ENCODE measurements around the gene PTTG1IP2.

Gene PTTG1IP2

DNA sequence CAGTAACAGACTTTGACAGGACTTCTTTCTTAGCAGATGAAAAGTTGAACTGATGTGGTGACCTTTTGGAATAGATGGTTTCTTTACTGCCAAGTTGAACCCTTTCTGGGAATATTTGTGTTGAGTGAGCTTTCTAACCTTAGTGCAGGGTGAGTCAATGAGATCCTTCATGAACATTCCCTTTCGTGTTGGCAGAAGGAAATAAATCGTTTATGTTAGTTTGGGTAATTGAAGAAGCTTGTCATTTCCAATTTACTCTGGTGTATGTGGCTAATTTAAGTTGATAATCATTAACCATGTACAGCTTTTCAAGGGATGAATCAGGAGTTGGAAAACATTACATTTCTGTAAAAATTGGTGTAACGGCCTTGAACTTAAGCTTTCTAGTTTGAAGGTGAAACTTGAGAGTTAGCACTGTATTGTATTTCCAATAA lies 43.4 kb downstream of the PTTG1IP2 start:
- Histone ChIP-seq H3K27ac (ENCODE audit: insufficient read depth, low read depth, low read length, poor library complexity, severe bottlenecking) (no peak overlapping the region), H3K4me3 (ENCODE audit: insufficient read depth, low read depth, low read length) (no peak overlapping the region), H3K27me3 (ENCODE audit: control insufficient read depth, insufficient read depth, low read length, poor library complexity, severe bottlenecking) (no peaks in the 10 kb centered on the region), H3K4me1 (ENCODE audit: control insufficient read depth, insufficient read depth, low read length) (no peaks in the 10 kb centered on the region), H3K9me3 (ENCODE audit: control insufficient read depth, low read length) (no peaks in the 10 kb centered on the region), H3K36me3 (ENCODE audit: control insufficient read depth, insufficient read depth, low read length) (no peaks in the 10 kb centered on the region)
- 96% methylated on average over 3 of the region's 3 CpGs for WGBS, 2 experiments

DNA sequence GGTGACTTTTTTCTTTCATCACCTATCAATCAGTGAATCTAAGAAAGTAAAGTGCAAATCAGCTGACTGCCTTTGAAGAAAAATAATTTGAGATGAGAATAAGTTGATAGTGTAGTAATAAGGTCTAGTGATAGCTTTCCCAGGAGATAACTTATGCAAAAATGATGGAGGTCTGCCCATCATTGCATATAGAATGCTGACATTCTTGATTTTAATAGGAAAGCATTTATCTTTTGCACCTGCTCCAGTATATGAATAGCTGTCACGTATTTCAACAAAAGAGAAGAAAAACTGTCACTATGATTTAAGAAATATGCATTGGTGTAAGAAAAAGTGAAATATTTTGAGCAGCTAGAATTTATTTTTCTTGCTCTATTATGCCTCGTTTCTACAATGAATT lies 46.8 kb downstream of the PTTG1IP2 start:
- no peaks in the 10 kb centered on the region for H3K27me3 ChIP-seq (ENCODE audit: control insufficient read depth, insufficient read depth, low read length, poor library complexity, severe bottlenecking)
- 95 to 100% methylated on average over 2 of the region's 2 CpGs for WGBS, 2 experiments
- no peak overlapping the region for H3K27ac ChIP-seq (ENCODE audit: insufficient read depth, low read depth, low read length, poor library complexity, severe bottlenecking)
- no peak overlapping the region for H3K4me3 ChIP-seq (ENCODE audit: insufficient read depth, low read depth, low read length)
- H3K9me3 ChIP-seq (ENCODE audit: control insufficient read depth, low read length) = no peaks in the 10 kb centered on the region
- H3K36me3 ChIP-seq (ENCODE audit: control insufficient read depth, insufficient read depth, low read length) = no peaks in the 10 kb centered on the region
- no peaks in the 10 kb centered on the region for H3K4me1 ChIP-seq (ENCODE audit: control insufficient read depth, insufficient read depth, low read length)

DNA sequence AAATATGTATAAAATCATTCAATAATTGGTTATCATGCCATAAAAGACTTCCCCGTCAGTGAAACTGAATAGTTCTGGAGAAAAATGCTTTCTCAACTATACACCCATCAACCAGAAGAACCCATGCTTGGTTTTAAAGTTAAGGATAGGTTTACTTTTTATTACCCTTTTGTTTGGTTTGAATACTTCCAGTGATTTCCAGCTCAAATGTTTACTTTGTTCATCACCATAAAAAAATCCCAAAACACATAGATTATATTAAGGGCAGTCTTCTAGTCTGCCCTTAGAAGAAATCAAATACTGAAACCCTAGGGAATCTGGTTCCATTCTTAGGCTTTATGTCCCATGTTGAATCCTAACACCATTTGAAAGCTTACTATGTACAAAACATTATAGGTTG lies 49.2 kb downstream of the PTTG1IP2 start:
- Histone ChIP-seq H3K27me3 (ENCODE audit: control insufficient read depth, insufficient read depth, low read length, poor library complexity, severe bottlenecking) (no peaks in the 10 kb centered on the region), H3K27ac (ENCODE audit: insufficient read depth, low read depth, low read length, poor library complexity, severe bottlenecking) (no peak overlapping the region), H3K9me3 (ENCODE audit: control insufficient read depth, low read length) (no peaks in the 10 kb centered on the region), H3K36me3 (ENCODE audit: control insufficient read depth, insufficient read depth, low read length) (no peaks in the 10 kb centered on the region), H3K4me1 (ENCODE audit: control insufficient read depth, insufficient read depth, low read length) (no peaks in the 10 kb centered on the region), H3K4me3 (ENCODE audit: insufficient read depth, low read depth, low read length) (no peak overlapping the region)
- WGBS, 2 experiments = no CpG with 5 or more reads among the region's 1 CpG

DNA sequence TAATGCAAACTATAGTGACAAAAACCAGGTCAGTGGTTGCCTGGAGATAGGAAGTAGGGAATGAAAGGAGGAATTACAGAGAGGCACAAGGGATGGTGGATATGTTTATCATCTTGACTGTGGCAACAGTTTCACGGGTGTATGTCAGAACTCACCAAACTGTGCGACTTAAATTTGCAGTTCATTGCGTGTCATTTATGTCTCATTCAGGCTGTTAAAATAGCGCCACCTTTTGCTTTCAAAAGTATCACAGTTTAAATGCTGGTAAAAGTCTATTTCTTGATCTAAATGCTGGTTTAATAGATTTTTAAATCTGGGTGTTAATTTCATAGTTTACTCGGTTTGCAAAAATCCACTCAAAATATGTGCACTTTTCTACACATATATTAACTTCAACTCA lies 51.0 kb downstream of the PTTG1IP2 start:
- Histone ChIP-seq H3K9me3 (ENCODE audit: control insufficient read depth, low read length) (no peaks in the 10 kb centered on the region), H3K36me3 (ENCODE audit: control insufficient read depth, insufficient read depth, low read length) (no peaks in the 10 kb centered on the region), H3K27me3 (ENCODE audit: control insufficient read depth, insufficient read depth, low read length, poor library complexity, severe bottlenecking) (no peaks in the 10 kb centered on the region), H3K4me3 (ENCODE audit: insufficient read depth, low read depth, low read length) (no peak overlapping the region), H3K27ac (ENCODE audit: insufficient read depth, low read depth, low read length, poor library complexity, severe bottlenecking) (no peak overlapping the region), H3K4me1 (ENCODE audit: control insufficient read depth, insufficient read depth, low read length) (no peaks in the 10 kb centered on the region)
- WGBS, 2 experiments = 54 to 55% methylated on average over 5 of the region's 5 CpGs

DNA sequence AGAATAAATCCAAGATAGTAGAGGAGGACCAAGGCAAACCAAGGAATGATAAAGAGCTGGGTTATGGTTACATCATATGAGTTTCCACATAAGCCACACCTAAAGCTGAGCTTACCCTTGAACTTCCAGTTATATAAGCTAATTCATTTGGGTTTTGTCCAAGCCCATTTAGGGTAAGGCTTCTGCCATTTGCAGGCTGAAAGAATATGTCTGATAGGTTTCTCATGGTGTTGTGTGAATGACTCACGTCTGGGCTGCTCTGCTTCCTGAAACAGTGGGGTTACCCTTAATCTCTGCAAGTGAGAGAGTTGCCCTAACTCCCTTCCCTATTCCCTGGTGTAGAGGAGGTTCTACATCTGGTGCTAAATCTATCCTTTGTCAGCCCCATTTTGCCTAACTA lies 60.8 kb downstream of the PTTG1IP2 start:
- 77 to 100% methylated on average over 1 of the region's 1 CpG for WGBS, 2 experiments
- no peaks in the 10 kb centered on the region for H3K9me3 ChIP-seq (ENCODE audit: control insufficient read depth, low read length)
- no peaks in the 10 kb centered on the region for H3K4me1 ChIP-seq (ENCODE audit: control insufficient read depth, insufficient read depth, low read length)
- no peak overlapping the region for H3K4me3 ChIP-seq (ENCODE audit: insufficient read depth, low read depth, low read length)
- H3K27ac ChIP-seq (ENCODE audit: insufficient read depth, low read depth, low read length, poor library complexity, severe bottlenecking) = no peak overlapping the region
- H3K27me3 ChIP-seq (ENCODE audit: control insufficient read depth, insufficient read depth, low read length, poor library complexity, severe bottlenecking) = no peaks in the 10 kb centered on the region
- H3K36me3 ChIP-seq (ENCODE audit: control insufficient read depth, insufficient read depth, low read length) = no peaks in the 10 kb centered on the region

DNA sequence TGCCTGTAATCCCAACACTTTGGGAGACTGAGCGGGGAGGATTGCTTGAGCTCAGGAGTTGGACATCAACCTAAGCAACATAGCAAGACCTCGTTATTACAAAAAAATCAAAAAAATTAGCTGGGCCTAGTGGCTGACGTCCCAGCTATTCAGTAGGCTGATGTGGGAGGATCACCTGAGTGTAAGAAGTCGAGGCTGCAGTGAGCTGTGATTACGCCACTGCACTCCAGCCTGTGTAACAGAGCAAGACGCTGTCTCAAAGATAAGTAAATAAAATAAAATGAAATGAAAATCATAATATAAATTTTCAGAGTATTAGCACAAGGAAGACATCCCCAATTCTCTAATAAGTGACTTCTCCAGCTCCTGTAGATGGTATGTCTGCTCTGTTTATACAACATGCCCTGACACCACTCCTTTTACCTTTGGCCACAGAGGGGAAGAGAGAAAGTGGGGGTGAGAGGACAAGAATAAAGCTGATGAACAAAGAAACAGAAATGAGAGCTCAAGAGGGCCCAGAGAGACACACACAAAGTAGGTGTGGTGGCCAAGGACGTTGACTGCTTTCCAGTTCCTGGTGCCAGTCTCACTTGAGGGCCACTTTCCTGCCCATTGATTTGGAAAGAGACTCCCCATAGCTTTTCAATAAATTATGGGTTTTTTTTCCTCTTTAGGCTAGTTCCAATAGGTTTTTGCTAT lies 62.9 kb downstream of the PTTG1IP2 start:
- Histone ChIP-seq H3K27me3 (ENCODE audit: control insufficient read depth, insufficient read depth, low read length, poor library complexity, severe bottlenecking) (no peaks in the 10 kb centered on the region), H3K9me3 (ENCODE audit: control insufficient read depth, low read length) (no peaks in the 10 kb centered on the region), H3K27ac (ENCODE audit: insufficient read depth, low read depth, low read length, poor library complexity, severe bottlenecking) (no peak overlapping the region), H3K4me1 (ENCODE audit: control insufficient read depth, insufficient read depth, low read length) (no peaks in the 10 kb centered on the region), H3K36me3 (ENCODE audit: control insufficient read depth, insufficient read depth, low read length) (no peaks in the 10 kb centered on the region), H3K4me3 (ENCODE audit: insufficient read depth, low read depth, low read length) (no peak overlapping the region)
- WGBS, 2 experiments = 85% methylated on average over 6 of the region's 7 CpGs

DNA sequence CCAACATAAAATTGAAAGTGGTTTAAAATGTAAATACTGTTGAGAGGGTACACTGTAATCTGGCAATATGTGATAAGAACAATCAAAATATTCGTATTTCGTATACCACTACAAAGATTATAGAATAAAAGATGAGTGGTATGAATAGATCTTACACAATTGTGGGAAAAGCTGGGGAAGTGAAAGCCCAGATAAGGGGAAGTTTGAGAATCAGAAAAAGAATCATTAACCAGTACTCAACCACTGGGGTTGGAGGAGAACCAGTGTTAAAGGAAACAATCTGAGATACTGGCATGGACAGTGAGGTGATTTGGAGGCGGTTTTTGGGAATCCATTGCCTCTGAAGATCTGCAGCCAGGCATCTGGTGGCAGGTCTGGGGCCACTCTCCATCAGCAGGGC lies 67.0 kb downstream of the PTTG1IP2 start:
- Histone ChIP-seq H3K27ac (ENCODE audit: insufficient read depth, low read depth, low read length, poor library complexity, severe bottlenecking) (no peak overlapping the region), H3K4me3 (ENCODE audit: insufficient read depth, low read depth, low read length) (no peak overlapping the region), H3K4me1 (ENCODE audit: control insufficient read depth, insufficient read depth, low read length) (no peaks in the 10 kb centered on the region), H3K36me3 (ENCODE audit: control insufficient read depth, insufficient read depth, low read length) (no peaks in the 10 kb centered on the region), H3K27me3 (ENCODE audit: control insufficient read depth, insufficient read depth, low read length, poor library complexity, severe bottlenecking) (no peaks in the 10 kb centered on the region), H3K9me3 (ENCODE audit: control insufficient read depth, low read length) (no peaks in the 10 kb centered on the region)
- 96 to 100% methylated on average over 1 of the region's 3 CpGs for WGBS, 2 experiments

DNA sequence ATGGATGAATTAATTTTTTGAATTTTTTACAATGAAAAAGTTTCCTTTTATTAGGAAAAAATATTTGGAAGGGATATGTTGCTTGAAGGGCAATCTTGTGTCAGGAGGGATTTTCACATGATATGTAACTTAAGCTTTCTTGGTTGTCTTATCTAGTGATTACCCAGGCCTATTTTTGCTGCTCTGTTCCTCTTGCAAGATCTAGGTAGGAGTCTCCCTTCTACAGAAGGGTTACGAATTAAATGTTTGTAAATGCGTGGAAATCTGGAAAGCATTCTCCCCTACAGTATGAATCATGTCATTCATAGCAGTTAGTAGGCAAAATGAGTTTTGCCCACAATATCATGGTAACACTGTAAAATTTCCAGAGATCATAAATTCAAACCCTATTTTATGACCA lies 69.0 kb downstream of the PTTG1IP2 start:
- Histone ChIP-seq H3K36me3 (ENCODE audit: control insufficient read depth, insufficient read depth, low read length) (no peaks in the 10 kb centered on the region), H3K4me1 (ENCODE audit: control insufficient read depth, insufficient read depth, low read length) (no peaks in the 10 kb centered on the region), H3K27ac (ENCODE audit: insufficient read depth, low read depth, low read length, poor library complexity, severe bottlenecking) (no peak overlapping the region), H3K27me3 (ENCODE audit: control insufficient read depth, insufficient read depth, low read length, poor library complexity, severe bottlenecking) (no peaks in the 10 kb centered on the region), H3K4me3 (ENCODE audit: insufficient read depth, low read depth, low read length) (no peak overlapping the region), H3K9me3 (ENCODE audit: control insufficient read depth, low read length) (no peaks in the 10 kb centered on the region)
- WGBS, 2 experiments = 100% methylated on average over 1 to 2 of the region's 2 CpGs

DNA sequence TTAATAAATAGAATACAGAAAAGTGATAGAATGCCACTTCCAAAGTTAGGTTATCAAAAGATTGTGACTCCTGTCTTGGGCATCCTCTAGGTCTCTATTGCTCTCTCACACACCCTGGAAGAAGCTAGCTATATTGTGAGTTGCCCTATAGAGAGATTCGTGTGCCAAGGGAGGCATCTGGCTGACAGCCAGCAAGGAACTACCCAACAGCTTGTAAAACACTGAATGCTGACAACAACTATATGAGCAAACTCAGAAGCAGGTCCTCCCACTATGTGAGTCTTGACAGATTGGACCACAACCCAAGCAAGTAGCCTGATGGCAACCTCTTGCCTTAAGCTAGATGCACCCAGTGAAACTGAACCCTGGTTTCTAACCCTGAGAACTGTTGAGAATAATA lies 71.0 kb downstream of the PTTG1IP2 start:
- no peaks in the 10 kb centered on the region for H3K36me3 ChIP-seq (ENCODE audit: control insufficient read depth, insufficient read depth, low read length)
- no peak overlapping the region for H3K27ac ChIP-seq (ENCODE audit: insufficient read depth, low read depth, low read length, poor library complexity, severe bottlenecking)
- H3K4me1 ChIP-seq (ENCODE audit: control insufficient read depth, insufficient read depth, low read length) = no peaks in the 10 kb centered on the region
- H3K4me3 ChIP-seq (ENCODE audit: insufficient read depth, low read depth, low read length) = no peak overlapping the region
- whole genome bisulfite sequencing, 2 experiments = 87 to 94% methylated on average over 1 of the region's 1 CpG
- no peaks in the 10 kb centered on the region for H3K9me3 ChIP-seq (ENCODE audit: control insufficient read depth, low read length)
- no peaks in the 10 kb centered on the region for H3K27me3 ChIP-seq (ENCODE audit: control insufficient read depth, insufficient read depth, low read length, poor library complexity, severe bottlenecking)

DNA sequence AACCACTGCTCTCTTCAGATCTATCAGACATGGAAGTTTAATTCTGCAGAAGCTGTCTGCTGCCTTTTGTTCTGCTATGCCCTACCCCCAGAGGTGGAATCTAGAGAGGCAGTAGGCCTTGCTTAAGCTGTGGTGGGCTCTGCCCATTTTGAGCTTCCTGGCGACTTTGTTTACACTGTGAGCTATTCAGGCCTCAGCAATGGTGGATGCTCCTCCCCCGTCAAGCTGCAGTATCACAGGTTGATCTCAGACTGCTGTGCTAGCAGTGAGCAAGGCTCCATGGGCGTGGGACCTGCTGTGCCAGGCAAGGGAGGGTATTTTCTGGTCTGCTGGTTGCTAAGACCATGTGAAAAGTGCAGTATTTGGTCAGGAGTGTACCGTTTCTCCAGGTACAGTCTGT lies 81.6 kb downstream of the PTTG1IP2 start:
- Histone ChIP-seq H3K9me3 (ENCODE audit: control insufficient read depth, low read length) (no peaks in the 10 kb centered on the region), H3K4me3 (ENCODE audit: insufficient read depth, low read depth, low read length) (no peak overlapping the region), H3K4me1 (ENCODE audit: control insufficient read depth, insufficient read depth, low read length) (peaks cover 6% of the 10 kb centered on the region), H3K27ac (ENCODE audit: insufficient read depth, low read depth, low read length, poor library complexity, severe bottlenecking) (no peak overlapping the region), H3K36me3 (ENCODE audit: control insufficient read depth, insufficient read depth, low read length) (no peaks in the 10 kb centered on the region), H3K27me3 (ENCODE audit: control insufficient read depth, insufficient read depth, low read length, poor library complexity, severe bottlenecking) (no peaks in the 10 kb centered on the region)
- WGBS, 2 experiments = 59 to 66% methylated on average over 4 of the region's 4 CpGs

DNA sequence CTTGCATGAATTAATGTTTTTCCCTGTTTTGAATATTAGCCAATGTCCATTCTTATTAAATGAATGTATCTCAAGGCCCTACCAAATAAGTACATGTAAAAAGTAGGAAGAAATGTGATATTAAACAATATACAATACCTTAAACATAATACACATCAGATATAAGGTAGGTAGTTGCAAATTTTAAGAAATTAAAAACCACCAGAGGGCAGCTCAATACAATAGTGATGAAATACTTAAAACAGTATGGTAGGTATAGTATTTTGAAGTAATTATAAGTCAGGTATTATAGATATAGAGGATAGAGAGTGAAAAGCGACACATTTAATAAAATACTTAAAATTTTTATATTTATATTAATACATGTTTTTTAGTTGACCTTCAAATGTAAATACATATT lies 83.1 kb downstream of the PTTG1IP2 start:
- Histone ChIP-seq H3K9me3 (ENCODE audit: control insufficient read depth, low read length) (no peaks in the 10 kb centered on the region), H3K36me3 (ENCODE audit: control insufficient read depth, insufficient read depth, low read length) (no peaks in the 10 kb centered on the region), H3K4me1 (ENCODE audit: control insufficient read depth, insufficient read depth, low read length) (peaks cover 6% of the 10 kb centered on the region), H3K27ac (ENCODE audit: insufficient read depth, low read depth, low read length, poor library complexity, severe bottlenecking) (no peak overlapping the region), H3K4me3 (ENCODE audit: insufficient read depth, low read depth, low read length) (no peak overlapping the region), H3K27me3 (ENCODE audit: control insufficient read depth, insufficient read depth, low read length, poor library complexity, severe bottlenecking) (no peaks in the 10 kb centered on the region)
- no CpG with 5 or more reads among the region's 1 CpG for WGBS, 2 experiments

All from ectodermal cell (in vitro differentiated cells).